Stimulated activated CD4-positive, alpha-beta T cell treated with anti-CD3 and anti-CD28 coated beads, Interleukin-12 subunit alpha, Interleukin-12 subunit beta, amount 100 ng/mL, for 4 hours (primary cell): Measurements from ENCODE around the gene ADORA1.

ENCODE experiments used
- DNase-seq: peaks from one replicate; pipeline ENCODE4 v3.0.0-alpha.2; 2020

ADORA1 gene

DNA sequence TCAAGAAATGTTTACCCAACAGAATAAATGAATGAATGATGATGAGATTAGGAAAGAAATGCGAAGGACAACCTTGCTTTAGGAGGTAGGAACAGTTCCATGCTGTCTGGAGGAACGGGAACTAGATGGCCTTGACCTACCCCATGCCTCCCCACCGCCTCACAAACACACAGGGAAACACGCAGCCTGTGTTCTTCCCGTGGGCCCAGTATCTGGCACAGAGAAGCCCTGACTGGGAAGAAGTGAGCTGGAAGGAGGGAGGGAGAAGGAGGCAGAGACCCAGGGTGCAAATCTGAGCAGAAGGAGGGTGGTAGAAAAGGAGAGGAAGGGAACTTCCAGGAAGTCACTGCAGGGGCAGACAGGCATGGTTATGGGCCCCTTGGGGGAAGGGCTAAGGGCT is 3.5 kb upstream of the ADORA1 start:
- no peak for DNase-seq

GRCh38 chr1:203124546-203125317 is 2.8 kb upstream of the ADORA1 start:
- DNase-seq = no peak

DNA sequence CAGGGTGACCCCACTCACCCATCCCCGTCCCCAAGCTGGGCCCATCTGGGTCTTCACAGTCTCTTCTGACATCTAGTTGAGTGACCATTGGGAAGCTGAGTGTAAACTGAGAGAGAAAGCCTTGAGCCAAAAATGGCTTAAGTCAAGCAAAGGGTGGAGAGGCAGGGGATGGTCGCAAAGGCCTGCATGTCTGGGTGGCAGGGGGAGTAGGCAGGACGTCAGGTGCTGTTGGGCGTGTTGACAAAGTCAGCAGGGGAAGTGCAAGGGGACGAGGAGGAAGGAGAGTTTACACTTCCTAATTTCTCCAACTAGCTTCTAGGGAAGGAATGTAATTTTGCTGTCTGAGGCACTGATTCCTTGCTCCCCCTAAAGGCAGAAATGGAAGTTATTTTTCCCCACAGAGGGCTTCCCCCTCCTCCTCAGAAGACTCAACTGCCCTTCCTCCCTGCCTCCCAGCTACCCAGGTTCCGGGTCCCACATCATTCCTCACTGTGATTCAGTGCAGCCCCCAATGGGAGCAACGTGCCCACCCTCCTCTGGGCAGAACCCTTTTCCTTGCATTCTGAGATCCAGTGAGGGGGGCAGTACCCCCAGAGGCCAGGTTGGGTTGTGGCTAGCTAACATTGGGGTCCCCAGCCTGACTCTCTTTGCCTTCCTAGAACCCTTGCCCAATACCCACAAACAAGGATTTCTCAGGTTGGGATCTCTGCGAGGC is 1.2 kb upstream of the ADORA1 start:
- DNase-seq = no peak

GRCh38 chr1:203126866-203127665 is 460 bp upstream of the ADORA1 start:
- no peak for DNase-seq

- DNase-seq = no peak
Measured at GRCh38 chr1:203128431-203128715, 847 bp downstream of the ADORA1 start.

DNA sequence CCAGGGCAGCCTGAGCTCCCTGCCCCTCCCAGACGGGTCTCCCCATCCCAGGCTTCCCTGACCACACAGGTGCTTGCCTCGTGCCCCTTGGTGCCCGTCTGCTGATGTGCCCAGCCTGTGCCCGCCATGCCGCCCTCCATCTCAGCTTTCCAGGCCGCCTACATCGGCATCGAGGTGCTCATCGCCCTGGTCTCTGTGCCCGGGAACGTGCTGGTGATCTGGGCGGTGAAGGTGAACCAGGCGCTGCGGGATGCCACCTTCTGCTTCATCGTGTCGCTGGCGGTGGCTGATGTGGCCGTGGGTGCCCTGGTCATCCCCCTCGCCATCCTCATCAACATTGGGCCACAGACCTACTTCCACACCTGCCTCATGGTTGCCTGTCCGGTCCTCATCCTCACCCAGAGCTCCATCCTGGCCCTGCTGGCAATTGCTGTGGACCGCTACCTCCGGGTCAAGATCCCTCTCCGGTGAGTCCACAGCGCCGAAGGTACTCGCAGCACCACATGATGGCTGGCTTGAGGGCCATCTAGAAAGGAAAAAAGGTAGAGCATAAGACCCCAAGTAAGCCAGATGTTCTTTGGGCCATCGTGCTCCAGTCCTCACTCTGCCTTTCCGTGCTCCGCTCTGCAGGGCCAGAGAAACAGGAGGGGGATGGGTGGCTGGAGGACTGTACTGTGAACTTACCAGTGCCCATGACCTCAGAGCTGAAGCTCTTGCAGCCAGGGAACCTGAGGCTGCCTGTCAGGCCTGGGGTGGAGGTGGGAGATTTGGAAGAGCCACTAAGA is 1.4 kb downstream of the ADORA1 start:
- DNase-seq = no peak

DNA sequence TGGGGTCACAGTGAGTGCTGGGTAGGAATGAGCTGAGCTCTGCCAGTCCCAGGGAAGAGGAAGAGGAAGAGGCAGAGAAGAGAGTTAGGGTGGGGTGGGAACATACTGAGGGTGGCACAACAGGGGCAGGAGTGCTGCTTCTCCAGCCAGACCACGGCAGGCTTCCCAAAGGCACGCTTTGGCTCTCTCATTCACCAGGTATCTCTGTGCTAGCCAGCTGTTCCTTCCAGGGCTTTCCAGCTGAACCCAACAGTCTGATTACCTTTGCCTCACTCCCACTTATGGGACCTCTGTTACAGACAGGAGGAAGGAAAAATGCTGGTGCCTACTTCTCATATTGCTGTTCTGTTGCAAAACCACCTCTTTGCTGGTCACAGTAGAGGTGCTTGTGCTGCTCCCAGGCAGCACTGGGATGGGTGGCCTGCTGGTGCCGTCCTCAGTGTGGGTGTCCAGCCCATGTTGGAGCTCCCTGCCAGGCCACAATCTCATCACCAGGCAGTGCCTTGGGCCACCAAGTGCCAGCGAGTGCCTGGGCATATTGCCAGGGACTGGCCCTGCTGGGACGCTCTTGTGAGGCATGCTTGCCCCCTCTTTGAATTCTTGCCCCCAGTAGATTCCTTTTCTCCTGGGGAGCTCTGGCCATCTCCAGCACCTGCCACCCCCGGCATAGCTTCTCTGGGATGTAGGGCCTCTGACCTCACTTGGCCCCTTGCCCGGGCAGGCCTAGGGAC is 2.1 kb downstream of the ADORA1 start:
- no peak for DNase-seq

- no peak for DNase-seq
Measured at GRCh38 chr1:203130358-203130985, 2.9 kb downstream of the ADORA1 start.

DNA sequence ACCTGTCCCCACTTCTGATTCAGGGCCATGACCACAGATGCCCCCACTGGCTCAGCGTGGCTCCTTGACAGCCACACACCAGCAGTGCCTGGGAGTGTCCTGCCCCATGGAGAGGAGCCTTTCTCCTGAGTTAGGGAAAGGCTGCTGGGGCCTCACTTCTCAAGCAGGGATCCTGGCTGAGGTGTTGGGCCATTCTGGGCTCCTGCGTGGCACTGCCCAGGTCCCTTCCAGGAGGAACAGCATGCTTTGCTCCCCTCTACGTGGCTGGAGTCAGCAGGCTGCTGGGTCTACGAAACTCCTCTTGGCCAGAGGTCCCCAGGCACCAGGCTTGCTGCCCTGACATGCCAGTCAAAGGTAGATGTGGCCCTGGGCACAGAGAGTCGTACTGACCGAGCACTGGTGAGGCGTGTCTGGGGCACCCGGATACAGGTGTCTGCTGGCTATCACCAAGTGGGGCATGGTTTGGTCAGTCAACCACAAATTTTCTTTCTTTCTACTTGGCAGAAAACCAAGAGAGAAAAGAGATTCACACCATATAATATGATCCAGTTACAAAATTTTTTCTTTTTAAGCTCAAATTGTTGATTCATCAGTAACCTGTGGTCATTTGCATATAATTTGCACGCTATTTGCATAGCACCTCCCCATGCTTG is 4.1 kb downstream of the ADORA1 start:
- no peak for DNase-seq

DNA sequence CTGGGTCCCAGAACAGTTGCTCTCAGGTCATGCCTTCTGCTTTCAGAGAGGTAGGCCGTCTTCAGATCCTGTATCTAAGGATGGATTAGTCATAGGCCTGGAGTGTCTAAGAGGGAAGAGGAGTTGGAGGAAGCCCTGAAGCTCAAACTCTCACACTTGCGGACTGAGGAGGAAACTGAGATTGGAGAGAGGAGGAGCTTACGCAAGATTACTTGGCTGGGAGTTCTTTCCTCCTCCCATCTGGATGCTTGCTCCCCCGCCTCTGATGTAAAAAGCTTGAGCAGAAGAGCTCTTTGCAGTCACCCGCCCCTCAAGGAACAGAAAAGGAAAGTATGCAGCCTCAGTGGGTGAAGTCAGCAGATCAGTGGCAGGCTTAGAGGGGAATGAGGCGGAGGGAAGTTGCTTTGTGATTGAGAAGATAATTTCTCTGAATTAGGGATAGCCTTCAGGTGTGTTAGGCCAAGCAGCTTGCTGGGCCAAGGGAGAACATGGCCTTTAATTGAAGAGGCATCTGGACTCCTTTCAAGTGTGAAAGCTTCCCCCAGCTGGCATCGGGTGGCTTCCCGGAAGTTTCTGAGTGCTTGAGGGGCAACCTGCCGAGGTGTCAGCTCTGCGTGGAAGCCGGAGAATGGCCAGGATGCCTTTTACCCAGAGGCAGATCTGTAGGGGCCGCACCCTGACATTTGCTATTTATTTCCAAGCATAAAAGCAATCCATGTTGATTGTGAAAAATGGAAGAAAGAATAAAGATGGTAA is 6.6 kb downstream of the ADORA1 start:
- no peak for DNase-seq

- no peak for DNase-seq
Measured at GRCh38 chr1:203135636-203136305, 8.2 kb downstream of the ADORA1 start.

- DNase-seq = no peak
Measured at GRCh38 chr1:203136409-203137042, 9.0 kb downstream of the ADORA1 start.

DNA sequence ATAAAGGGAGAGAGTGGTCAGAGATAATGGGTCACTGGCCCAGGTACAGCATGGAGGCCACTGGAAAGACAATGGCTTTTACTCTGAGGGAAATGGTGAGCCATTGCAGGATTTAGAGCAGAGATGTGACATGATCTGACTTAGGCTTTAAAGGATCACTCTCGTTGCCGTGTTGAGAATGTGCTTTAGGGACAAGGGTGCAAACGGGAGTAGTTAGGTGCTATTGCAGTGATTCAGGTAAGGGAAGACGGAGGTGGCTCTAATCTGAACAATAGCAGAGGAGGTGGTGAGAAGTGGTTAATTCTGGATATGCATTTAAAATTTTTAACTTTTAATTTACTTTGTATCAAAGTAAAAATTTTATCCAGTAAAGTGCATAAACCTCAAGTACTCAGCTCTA is 9.8 kb downstream of the ADORA1 start:
- DNase-seq = no peak

- no peak for DNase-seq
Measured at GRCh38 chr1:203138066-203138465, 10.5 kb downstream of the ADORA1 start.

- no peak for DNase-seq
Measured at GRCh38 chr1:203139976-203140475, 12.5 kb downstream of the ADORA1 start.

GRCh38 chr1:203140743-203141520 is 13.4 kb downstream of the ADORA1 start:
- DNase-seq = no peak

- DNase-seq = no peak
Measured at GRCh38 chr1:203142124-203142523, 14.6 kb downstream of the ADORA1 start.

DNA sequence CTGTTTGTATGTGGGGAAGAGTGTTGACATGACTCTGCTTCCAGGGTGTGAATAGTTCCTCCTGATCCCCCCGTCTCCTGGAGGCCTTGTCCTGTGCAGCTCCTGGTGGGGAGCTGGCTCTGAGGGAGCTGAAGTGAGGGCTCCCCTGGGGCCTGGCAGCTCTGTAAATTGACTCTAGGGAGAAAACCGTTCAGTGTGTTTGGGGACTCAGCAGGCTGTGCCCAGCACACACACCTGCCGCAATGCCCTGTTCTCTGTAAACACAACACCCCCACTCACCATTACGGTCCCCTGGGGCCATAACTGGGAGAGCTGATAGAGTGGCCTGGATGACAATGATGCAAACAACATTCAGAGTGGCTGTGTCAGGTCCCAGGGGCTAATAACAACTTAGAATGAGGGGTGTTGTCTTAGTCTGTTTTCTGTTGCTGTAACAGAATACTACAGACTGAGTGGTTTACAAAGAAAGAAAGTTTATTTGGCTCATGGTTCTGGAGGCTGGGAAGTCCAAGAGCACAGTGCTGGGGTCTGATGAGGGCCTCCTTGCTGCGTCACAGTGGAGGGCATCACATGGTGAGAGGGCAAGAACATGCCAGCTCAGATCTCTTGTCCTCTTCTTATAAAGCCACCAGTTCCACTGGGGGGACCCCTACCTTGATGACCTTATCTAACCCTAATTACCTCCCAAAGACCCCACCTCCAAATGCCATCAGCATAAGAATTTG is 15.3 kb downstream of the ADORA1 start:
- no peak for DNase-seq
